GM12878 (cell line): Measurements from ENCODE around the gene DGKQ. TPM values are rescaled to one million over a fixed set of nuclear protein-coding genes. Genes with fewer than 3 reads are reported as not detected.

ENCODE experiments used
- ATAC-seq: fragments of 200-7000 bp; cut with Tn5 transposase; 3 replicates; pipeline ENCODE4 v1.9.1; 2020; ENCODE audit warnings: mild to moderate bottlenecking, moderate library complexity
- BruUV-seq: library from RNA; stranded (reverse); fragments of 400-500 nt; replicated peaks from 2 replicates; lab custom pipeline; 2021; lab: Mats Ljungman, UMichigan
- CTCF ChIA-PET: fragments of 300-600 bp; sonication (Branson Sonifier 250); formaldehyde crosslinking; extraction: SDS; loops from one replicate; lab custom pipeline; 2021; ENCODE audit warnings: inconsistent platforms; lab: Yijun Ruan, JAX
- POLR2A ChIA-PET: fragments of 350-600 bp; formaldehyde crosslinking; extraction: SDS; loops from one replicate; lab custom pipeline; 2021; ENCODE audit warnings: inconsistent platforms; lab: Charles Lee
- RAD21 ChIA-PET: fragments of 300-600 bp; sonication (Branson Sonifier 250); formaldehyde crosslinking; loops from one replicate; lab custom pipeline; 2023; ENCODE audit warnings: antibody characterized with exemption; ENCODE audit not compliant: unreplicated experiment; lab: Charles Lee
- SMC1A ChIA-PET: fragments of 300-600 bp; sonication (Branson Sonifier 250); formaldehyde crosslinking; loops from one replicate; lab custom pipeline; 2023; ENCODE audit not compliant: unreplicated experiment, uncharacterized antibody; lab: Charles Lee
- DNase-seq: peaks from one replicate; pipeline ENCODE4 v3.0.0-alpha.2; 2011; ENCODE audit warnings: low read depth, low spot score
- FAIRE-seq: peaks from 3 replicates; lab custom pipeline; 2011; peaks lifted over from hg19 to GRCh38; lab: Jason Lieb, UNC
- H2AFZ ChIP-seq: 2 replicates; pipeline ENCODE4 v1.6.0; 2011; ENCODE audit warnings: low read depth, low read length, control low read depth; ENCODE audit not compliant: control insufficient read depth
- H3K27ac ChIP-seq: 2 replicates; pipeline ENCODE4 v1.5.1; 2011; ENCODE audit warnings: control low read depth; ENCODE audit not compliant: control insufficient read depth, insufficient read depth
- H3K27me3 ChIP-seq, 2 experiments: replicated peaks in 1 of 2; 2 replicates each; pipeline versions ENCODE4 v1.6.0 to v1.6.1; 2011; ENCODE audit warnings: low read length in 1 of 2; ENCODE audit not compliant: control insufficient read depth in 2 of 2, insufficient read depth in 2 of 2
- H3K36me3 ChIP-seq, 2 experiments: 2 replicates each; pipeline ENCODE4 v1.5.1; 2011; ENCODE audit warnings: low read length in 1 of 2; ENCODE audit not compliant: control insufficient read depth in 2 of 2, insufficient read depth in 2 of 2
- H3K4me1 ChIP-seq: 2 replicates; pipeline ENCODE4 v1.6.1; 2011; ENCODE audit warnings: mild to moderate bottlenecking, low read length, moderate library complexity, mixed read lengths; ENCODE audit not compliant: control insufficient read depth, insufficient read depth
- H3K4me2 ChIP-seq: 2 replicates; pipeline ENCODE4 v1.6.0; 2011; ENCODE audit warnings: control low read depth; ENCODE audit not compliant: control insufficient read depth, insufficient read depth
- H3K4me3 ChIP-seq: fragments of 200-600 bp; sonication (generic); 2 replicates; pipeline ENCODE4 v1.5.1; 2016
- H3K79me2 ChIP-seq: 2 replicates; pipeline ENCODE4 v1.6.0; 2011; ENCODE audit warnings: low read length; ENCODE audit not compliant: control insufficient read depth, insufficient read depth
- H3K9ac ChIP-seq: 2 replicates; pipeline ENCODE4 v1.8.0; 2011; ENCODE audit warnings: low read length, control low read depth, mixed read lengths; ENCODE audit not compliant: control insufficient read depth, insufficient read depth
- H3K9me3 ChIP-seq: replicated peaks from 3 replicates; pipeline ENCODE4 v1.5.1; 2011; ENCODE audit warnings: mild to moderate bottlenecking, low read length; ENCODE audit not compliant: control insufficient read depth, insufficient read depth
- H4K20me1 ChIP-seq: 2 replicates; pipeline ENCODE4 v1.6.0; 2011; ENCODE audit not compliant: control insufficient read depth, insufficient read depth
- DPF2 ChIP-seq: fragments of 450-650 bp; IDR thresholded peaks from 2 replicates; pipeline ENCODE4 v1.6.1; 2017; ENCODE audit warnings: mild to moderate bottlenecking
- EGR1 ChIP-seq, 2 experiments: IDR thresholded peaks; 1 replicate in 1 of 2; 2 replicates in 1 of 2; pipeline ENCODE4 v1.6.1; 2011 to 2012; ENCODE audit warnings: low read depth in 2 of 2, low read length in 2 of 2, borderline replicate concordance in 1 of 2, mild to moderate bottlenecking in 1 of 2, moderate library complexity in 1 of 2
- FOXM1 ChIP-seq: IDR thresholded peaks from 2 replicates; pipeline ENCODE4 v1.6.1; 2012; ENCODE audit warnings: low read depth, mild to moderate bottlenecking, inconsistent platforms, low read length, moderate library complexity
- IKZF1 ChIP-seq: fragments of 450-650 bp; conservative IDR thresholded peaks from 2 replicates; pipeline ENCODE4 v1.6.1; 2017; ENCODE audit warnings: antibody characterized with exemption, mild to moderate bottlenecking
- LARP7 ChIP-seq: fragments of 450-650 bp; IDR thresholded peaks from 2 replicates; pipeline ENCODE4 v1.6.1; 2017; ENCODE audit warnings: mild to moderate bottlenecking
- MXI1 ChIP-seq: fragments of 150-350 bp; IDR thresholded peaks from 2 replicates; pipeline ENCODE4 v1.6.1; 2011; ENCODE audit warnings: low read depth, mild to moderate bottlenecking, inconsistent platforms, low read length, improper control_type of control experiment
- NRF1 ChIP-seq: conservative IDR thresholded peaks from 2 replicates; pipeline ENCODE4 v1.6.1; 2011; ENCODE audit warnings: mild to moderate bottlenecking, low read depth, low read length, improper control_type of control experiment
- RAD51 ChIP-seq: fragments of 450-650 bp; IDR thresholded peaks from 2 replicates; pipeline ENCODE4 v1.6.1; 2016; ENCODE audit warnings: moderate library complexity, mild to moderate bottlenecking, inconsistent platforms
- STAT3 ChIP-seq: IDR thresholded peaks from 2 replicates; pipeline ENCODE4 v1.6.1; 2011; ENCODE audit warnings: low read depth, low read length, improper control_type of control experiment
- WGBS: methylation state at CpG from one replicate; pipeline ENCODE4 v1.1.6; 2016; ENCODE audit warnings: low lambda C conversion rate; ENCODE audit not compliant: insufficient replicate concordance, insufficient coverage; ENCODE audit errors: missing lambda C conversion rate; 5-methylcytosine and 5-hydroxymethylcytosine counted together
- in situ Hi-C: fragments of 300-500 bp; cut with MboI; formaldehyde crosslinking; loops from 9 replicates; pipeline ENCODE4 v1.14.3; 2018; ENCODE audit warnings: mixed read lengths
- intact Hi-C: fragments of 100-400 bp; cut with micrococcal nuclease; formaldehyde crosslinking; loops from one replicate; pipeline ENCODE4 v1.14.2; 2022; ENCODE audit not compliant: unreplicated experiment
- polyA plus RNA-seq, 11 experiments: library from polyadenylated mRNA; depleted of rRNA in 4 of 11; unstranded in 6 of 11; stranded (reverse) in 5 of 11; fragments of >200 nt; fragmentation: Nextera tagmentation in 4 of 11; fragmentation: Illumina TruSeq in 1 of 11; extraction: Ambion mirVana in 4 of 11; extraction: Trizol in 1 of 11; gene quantifications; 1 replicate in 1 of 11; 2 replicates in 10 of 11; pipeline versions ENCODE4 v1.2.1 to v1.2.3, GENCODE V29; 2011 to 2016; ENCODE audit warnings: inconsistent platforms in 2 of 11, missing spikeins in 2 of 11, low read depth in 1 of 11
- total RNA-seq, 4 experiments: library from RNA; depleted of rRNA in 3 of 4; stranded (reverse); fragments of >200 nt in 3 of 4; fragmentation: Illumina TruSeq in 1 of 4; extraction: Trizol in 1 of 4; gene quantifications; 2 replicates each; pipeline versions ENCODE4 v1.2.1 to v1.2.3, GENCODE V29; 2013 to 2021
- TF ChIP-seq, protein P1 (sequence below): IDR thresholded peaks from 2 replicates; pipeline ENCODE4 v1.6.1; 2012; ENCODE audit warnings: low read depth, low read length, improper control_type of control experiment
- TF ChIP-seq, protein P2 (sequence below): fragments of 450-650 bp; IDR thresholded peaks from 2 replicates; pipeline ENCODE4 v1.6.1; 2017; ENCODE audit warnings: mild to moderate bottlenecking, moderate library complexity
- TF ChIP-seq, protein P3 (sequence below): IDR thresholded peaks from 2 replicates; pipeline ENCODE4 v1.6.1; 2012; ENCODE audit warnings: low read length, inconsistent platforms

The DGKQ gene
- total and polyA plus RNA-seq, 10 of the 15 experiments (the other 5 are each of a cell fraction or from before 2014, with no cell fraction given), result 0.11 to 10.5 (median 1.4) TPM

DNA sequence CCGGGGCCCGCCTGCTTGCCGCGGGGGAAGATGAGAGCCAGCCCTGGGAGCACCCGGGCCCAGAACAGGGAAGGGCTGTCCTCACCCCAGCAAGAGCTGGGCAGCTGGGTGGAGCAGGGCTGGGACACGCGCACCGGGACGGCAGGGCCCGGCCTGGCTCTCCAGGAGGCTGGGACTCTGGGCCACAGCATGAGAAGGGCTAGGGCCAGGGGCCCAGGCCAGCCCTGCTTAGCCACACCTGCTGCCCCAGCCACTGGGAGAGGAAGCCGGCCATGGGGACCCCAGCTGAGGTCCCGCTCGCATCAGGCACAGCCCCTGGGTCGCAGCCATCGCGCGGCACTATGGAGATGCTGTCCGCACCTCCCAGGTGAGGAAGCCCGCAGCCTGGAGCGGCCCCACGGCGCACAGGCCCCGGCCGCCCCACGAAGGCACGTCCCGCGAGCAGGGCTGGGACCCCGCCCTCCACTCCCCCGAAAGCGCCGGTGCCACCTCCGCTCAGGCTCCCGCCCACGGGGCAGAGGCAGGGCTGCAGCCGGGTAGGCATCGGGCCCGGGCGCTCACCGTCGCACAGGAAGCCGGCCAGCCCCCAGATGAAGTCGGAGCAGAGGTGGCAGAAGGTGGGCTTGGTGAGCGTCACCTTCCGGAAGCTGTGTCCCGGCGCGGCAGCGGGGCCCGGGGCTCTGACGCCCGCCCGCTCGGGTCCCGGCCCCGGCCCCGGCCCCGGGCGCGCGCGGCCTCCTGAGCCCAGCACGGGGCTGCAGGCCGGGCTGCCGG, 531 bp downstream of the DGKQ start:
- H3K36me3 ChIP-seq, result no peaks in the 10 kb centered on the region
- SMC1A ChIA-PET, result no interaction called here
- RAD21 ChIA-PET, result no interaction called here
- no peak overlapping the region for H3K27ac ChIP-seq
- no peaks in the 10 kb centered on the region for H3K79me2 ChIP-seq
- in situ Hi-C loops, result no loop called here
- CTCF ChIA-PET, result no interaction called here
- no peaks in the 10 kb centered on the region for H4K20me1 ChIP-seq
- 5% methylated on average over 44 of the region's 65 CpGs for WGBS
- peak overlapping the region; percentile 75 for H3K4me3 ChIP-seq
- BruUV-seq, result no TSS peak
- H3K4me2 ChIP-seq, result peak overlapping the region; percentile 98
- DNase-seq (no peak), ATAC-seq (peak; percentile 65), FAIRE-seq (no peak)
- no peaks in the 10 kb centered on the region for H3K27me3 ChIP-seq
- peak overlapping the region; percentile 56; the same call in 1 of the 2 replicates for H3K9ac ChIP-seq
- POLR2A ChIA-PET, result interaction anchor here (0.9 to 1.7 kb wide), 3 partner anchors 14 to 38 kb away, joined by 3 to 4 read pairs (median 3); partner anchors contain the start of gene IDUA
- no peaks in the 10 kb centered on the region; the same call in 2 of the 3 replicates for H3K9me3 ChIP-seq
- intact Hi-C loops, result loop anchor here (5.0 kb wide), 1 partner anchor 36 kb away; no protein-coding TSS in a partner anchor
- H2AFZ ChIP-seq, result peak overlapping the region; percentile 51
- H3K4me1 ChIP-seq, result peaks cover 5% of the 10 kb centered on the region; the same call in 1 of the 2 replicates
- TF ChIP-seq FOXM1 (no peak), MXI1 (no peak), LARP7 (no peak), RAD51 (no peak), IKZF1 (peak; percentile 31), DPF2 (0 out of 2 replicates have a peak, but pooled peaks have one; percentile 19), NRF1 (no peak), EGR1 (IDR thresholded peaks at IDR 0.05; ENCODE audit: borderline replicate concordance in 1 of 2, low read depth in 2 of 2, low read length in 2 of 2) (peak in 1 of 2 experiments; percentile 59; a peak in 1 of 3 replicates), STAT3 (no peak)
- TF ChIP-seq, protein P1, sequence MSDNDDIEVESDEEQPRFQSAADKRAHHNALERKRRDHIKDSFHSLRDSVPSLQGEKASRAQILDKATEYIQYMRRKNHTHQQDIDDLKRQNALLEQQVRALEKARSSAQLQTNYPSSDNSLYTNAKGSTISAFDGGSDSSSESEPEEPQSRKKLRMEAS, result no peak
- TF ChIP-seq, protein P2, sequence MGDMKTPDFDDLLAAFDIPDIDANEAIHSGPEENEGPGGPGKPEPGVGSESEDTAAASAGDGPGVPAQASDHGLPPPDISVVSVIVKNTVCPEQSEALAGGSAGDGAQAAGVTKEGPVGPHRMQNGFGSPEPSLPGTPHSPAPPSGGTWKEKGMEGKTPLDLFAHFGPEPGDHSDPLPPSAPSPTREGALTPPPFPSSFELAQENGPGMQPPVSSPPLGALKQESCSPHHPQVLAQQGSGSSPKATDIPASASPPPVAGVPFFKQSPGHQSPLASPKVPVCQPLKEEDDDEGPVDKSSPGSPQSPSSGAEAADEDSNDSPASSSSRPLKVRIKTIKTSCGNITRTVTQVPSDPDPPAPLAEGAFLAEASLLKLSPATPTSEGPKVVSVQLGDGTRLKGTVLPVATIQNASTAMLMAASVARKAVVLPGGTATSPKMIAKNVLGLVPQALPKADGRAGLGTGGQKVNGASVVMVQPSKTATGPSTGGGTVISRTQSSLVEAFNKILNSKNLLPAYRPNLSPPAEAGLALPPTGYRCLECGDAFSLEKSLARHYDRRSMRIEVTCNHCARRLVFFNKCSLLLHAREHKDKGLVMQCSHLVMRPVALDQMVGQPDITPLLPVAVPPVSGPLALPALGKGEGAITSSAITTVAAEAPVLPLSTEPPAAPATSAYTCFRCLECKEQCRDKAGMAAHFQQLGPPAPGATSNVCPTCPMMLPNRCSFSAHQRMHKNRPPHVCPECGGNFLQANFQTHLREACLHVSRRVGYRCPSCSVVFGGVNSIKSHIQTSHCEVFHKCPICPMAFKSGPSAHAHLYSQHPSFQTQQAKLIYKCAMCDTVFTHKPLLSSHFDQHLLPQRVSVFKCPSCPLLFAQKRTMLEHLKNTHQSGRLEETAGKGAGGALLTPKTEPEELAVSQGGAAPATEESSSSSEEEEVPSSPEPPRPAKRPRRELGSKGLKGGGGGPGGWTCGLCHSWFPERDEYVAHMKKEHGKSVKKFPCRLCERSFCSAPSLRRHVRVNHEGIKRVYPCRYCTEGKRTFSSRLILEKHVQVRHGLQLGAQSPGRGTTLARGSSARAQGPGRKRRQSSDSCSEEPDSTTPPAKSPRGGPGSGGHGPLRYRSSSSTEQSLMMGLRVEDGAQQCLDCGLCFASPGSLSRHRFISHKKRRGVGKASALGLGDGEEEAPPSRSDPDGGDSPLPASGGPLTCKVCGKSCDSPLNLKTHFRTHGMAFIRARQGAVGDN, result no peak
- TF ChIP-seq, protein P3, sequence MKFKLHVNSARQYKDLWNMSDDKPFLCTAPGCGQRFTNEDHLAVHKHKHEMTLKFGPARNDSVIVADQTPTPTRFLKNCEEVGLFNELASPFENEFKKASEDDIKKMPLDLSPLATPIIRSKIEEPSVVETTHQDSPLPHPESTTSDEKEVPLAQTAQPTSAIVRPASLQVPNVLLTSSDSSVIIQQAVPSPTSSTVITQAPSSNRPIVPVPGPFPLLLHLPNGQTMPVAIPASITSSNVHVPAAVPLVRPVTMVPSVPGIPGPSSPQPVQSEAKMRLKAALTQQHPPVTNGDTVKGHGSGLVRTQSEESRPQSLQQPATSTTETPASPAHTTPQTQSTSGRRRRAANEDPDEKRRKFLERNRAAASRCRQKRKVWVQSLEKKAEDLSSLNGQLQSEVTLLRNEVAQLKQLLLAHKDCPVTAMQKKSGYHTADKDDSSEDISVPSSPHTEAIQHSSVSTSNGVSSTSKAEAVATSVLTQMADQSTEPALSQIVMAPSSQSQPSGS, result no peak
